Epithelial cell of prostate (primary cell): Measurements from ENCODE around the gene DOCK8.

Experiments
- DNase-seq: peaks from one replicate; pipeline ENCODE4 v3.0.0-alpha.2; 2011; ENCODE audit warnings: low read depth, low spot score
- H3K27ac ChIP-seq: fragments of 450-650 bp; 2 replicates; pipeline ENCODE4 v1.5.1; 2017; ENCODE audit warnings: mild to moderate bottlenecking

Gene DOCK8

DNA sequence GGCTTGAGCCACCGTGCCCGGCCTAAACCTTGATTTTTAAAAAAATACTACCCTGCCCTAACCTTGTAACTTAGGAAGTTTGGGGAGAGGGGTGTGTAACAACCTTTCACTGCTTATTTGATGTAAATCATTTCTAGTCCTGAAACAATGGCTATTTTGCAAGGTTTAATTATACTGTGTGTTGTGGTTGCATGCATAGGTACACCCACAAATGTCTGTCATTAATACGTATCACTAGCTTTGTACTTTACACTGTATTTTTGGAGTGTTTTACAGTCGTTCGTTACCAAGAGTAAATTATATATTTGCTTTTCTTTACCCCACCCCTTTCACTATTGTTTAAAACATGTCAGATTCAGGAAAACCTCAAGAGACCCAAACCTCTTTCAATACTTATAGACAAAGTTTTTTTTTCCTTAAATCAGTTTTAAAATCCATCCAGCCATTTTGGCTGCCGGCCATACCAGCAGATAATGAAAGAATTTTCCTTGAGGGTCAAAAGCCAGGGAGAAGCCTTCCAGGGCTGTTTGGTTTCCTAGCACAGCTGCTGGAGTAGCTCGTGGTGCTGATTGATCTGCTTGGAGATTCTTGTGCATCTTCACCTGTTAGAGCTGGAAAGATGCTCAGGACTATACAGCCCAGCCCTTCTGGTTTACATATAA lies 50.7 kb downstream of the DOCK8 start:
- DNase-seq, result no peak
- no peak overlapping the region for H3K27ac ChIP-seq

DNA sequence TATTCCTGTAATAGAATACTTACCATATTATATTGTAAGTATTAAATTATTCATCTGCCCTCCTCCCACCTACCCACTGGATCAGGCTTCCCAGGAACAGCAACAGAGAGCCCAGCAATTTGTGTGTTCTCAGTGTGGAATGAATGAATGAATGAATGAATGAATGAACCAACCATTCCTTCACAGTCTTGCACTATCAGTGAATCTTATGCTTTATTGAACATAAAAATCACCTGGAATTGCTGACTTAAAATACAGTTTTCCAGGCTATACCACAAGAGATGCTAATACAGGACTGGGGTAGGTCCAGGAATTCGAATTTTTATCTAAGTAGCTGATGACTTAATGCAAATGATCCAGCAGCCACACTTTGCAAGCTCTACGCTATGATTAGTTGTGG lies 51.6 kb downstream of the DOCK8 start:
- no peak overlapping the region for H3K27ac ChIP-seq
- no peak for DNase-seq

DNA sequence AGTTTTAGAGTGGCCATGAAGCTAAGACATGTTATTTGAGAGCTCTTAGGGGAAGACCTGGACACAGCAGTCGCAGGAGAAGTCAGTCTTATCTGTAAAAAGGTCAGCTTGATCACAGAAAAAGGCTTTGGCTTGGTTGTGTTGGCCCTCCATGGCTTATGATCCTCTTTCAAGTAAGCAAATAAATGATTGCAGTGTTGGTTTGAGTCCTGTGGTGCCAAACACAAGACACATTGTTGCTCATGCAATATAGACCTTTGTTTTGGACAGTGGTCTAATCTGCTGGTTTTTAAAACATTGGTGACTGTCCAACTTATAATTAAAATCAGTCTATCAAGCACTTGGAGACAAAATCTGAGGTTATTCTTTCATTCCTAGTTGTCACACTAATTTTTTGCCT lies 54.0 kb downstream of the DOCK8 start:
- DNase-seq, result no peak
- no peak overlapping the region for H3K27ac ChIP-seq

DNA sequence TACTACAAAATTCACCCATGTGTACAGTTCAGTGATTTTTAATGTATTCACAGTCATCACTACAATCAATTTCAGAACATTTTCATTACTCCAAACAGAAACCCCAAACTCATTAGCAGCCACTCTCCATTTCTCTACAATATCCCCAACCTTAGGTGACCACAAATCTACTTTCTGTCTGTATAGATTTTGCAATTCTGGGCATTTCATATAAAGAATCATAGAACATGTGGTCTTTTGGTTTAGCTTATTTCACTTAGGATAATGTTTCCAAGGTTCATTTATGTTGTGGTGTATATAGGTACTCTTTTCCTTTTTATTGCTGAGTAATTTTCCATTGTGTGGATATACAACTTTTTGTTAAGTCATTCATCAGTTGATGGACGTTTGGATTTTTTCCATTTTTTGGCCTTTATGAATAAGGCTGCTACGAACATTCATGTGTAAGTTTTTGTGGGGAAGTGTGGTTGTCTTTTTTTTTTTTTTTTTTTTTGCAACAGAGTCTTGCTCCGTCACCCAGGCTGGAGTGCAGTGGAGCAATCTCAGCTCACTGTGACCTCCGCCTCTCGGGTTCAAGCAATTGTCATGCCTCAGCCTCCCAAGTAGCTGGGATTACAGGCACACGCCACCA lies 54.5 kb downstream of the DOCK8 start:
- DNase-seq, result no peak
- no peak overlapping the region for H3K27ac ChIP-seq

DNA sequence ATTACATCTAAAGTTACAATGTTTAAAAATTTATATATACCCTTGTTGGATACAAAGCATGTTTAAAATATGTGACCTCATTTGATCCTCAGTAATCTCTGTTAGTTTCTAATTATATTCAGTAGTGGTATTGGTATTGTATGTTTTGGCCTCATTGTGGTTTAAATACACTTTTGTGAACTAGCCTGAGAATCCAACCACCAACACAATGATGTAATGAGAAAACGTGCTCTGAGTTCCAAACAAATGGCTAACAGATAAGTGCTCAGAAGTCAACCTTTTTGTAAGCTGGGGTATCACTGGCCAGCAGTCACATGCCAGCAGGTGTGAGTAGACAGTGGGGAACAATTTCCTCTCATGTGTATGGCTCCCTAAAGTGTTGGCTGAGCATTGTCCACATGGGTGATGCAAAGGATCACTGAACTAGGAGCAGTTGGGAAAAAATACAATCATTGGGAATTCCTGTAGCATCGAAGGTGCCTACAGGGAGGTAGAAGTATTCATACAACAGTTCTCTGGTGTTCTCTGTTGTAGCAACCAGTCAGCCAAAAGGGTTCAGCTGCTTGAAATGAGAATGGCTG lies 56.1 kb downstream of the DOCK8 start:
- DNase-seq, result no peak

DNA sequence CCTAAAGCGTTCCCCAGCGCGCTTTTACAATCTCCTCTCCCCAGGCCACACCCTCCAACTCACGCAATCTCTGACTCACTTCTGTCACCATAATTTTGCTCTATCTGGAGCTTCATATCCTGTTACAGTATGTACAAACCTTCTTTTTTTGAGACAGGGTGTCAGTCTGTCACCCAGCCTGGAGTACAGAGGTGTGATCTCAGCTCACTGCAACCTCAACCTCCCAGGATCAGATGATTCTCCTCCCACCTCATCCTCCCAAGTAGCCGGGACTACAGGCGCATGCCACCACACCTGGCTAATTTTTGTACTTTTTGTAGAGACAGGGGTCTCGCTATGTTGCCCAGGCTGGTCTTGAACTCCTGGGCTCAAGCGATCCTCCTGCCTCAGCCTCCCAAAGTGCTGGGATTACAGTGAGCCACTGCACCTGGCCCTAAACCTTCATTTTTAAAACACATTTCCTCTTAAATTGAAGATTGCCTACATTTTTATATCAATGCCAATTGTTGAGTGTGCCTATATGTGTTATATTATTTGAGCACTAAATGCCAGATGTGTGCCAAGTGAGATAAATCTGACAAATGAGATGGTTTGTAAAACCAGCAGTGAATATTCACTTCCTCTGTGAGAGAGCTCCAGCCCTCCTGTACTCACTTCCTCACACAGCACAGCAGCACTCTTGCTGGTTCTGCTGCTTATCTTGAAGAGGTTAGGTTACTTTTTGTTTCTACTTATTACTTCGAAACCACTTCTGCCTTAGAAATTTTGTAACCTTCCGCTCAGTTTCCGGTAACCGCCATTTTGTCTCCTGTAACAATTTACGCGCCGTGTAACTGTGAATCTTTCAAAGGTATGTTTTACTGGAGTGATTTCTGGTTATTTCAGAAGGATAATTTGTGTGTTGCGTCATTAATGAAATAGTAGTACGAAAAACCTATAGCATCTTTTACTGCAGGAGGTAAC lies 57.9 kb downstream of the DOCK8 start:
- no peak for DNase-seq
- no peak overlapping the region for H3K27ac ChIP-seq

More for the DNA sequence above, 56.1 kb downstream of the DOCK8 start:
- no peak overlapping the region for H3K27ac ChIP-seq

DNA sequence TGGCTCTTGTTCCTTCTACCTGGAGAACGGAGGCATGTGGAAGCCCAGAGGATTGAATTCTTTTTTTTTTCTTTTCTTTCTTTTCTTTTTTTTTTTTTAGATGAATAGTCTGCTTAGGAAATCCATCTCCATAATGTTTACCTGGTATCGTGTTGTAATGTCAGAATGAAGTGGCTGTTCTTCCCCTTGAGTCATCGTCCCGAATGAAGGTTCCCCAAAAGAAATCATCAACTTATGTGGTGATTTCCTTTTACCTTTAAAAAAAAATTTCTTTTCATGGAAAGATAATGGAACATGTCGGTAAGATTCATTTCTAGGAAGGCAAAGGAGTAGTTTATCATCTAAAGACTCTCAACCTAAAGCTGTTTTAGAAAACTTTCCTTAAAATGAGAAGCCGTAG lies 59.7 kb downstream of the DOCK8 start:
- no peak overlapping the region for H3K27ac ChIP-seq

DNA sequence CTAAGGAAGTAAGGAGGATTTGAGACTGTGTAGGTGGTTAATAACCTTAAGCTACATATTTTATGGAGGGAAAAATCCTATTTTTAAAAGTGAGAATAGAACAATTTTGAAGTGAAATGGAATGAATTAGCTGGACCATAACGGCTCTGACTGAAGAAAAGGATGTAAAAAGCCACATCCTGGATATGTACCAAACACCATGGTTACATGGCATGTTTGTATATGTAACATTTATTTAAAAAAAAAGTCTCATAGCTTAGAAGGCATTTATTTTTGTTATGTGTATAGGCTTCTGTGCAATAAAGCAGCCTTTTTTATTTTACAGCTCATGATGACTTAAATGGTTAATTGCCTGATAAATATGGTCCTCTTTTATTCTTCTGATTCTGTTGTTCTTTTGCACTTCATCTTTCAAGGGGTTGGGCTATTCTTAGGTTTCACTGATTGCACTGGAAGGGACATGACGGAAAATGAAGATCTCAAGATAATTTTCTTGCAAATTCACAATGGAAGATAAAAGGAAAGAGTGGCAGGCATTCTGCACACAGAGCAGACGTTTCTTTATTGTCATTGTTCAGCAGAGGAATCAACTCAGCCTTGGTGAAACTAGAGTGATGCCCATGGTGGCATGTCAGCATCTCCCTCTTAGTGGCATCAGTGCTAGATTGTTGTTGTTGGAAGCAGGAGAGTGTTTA lies 63.1 kb downstream of the DOCK8 start:
- no peak for DNase-seq
- no peak overlapping the region for H3K27ac ChIP-seq

More for the DNA sequence above, 59.7 kb downstream of the DOCK8 start:
- DNase-seq, result no peak

DNA sequence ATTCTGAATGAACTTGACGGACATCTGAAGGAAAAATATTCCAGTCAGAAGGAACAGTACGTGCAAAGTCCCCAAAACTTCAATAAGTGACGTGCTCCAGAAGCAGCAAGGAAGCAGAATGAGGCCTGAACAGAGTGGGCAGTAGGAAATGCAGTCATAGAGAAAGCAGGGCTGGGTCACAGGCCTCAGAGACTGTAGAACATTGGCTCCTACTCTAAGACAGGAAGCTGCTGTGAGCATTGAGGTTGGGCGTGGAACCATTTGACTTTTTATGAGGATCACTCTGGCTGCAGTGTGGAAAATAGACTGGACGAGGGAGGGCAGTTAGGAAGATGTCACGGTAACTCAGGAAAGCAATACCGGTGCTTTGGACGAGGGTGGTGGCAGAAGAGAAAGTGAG lies 64.0 kb downstream of the DOCK8 start:
- H3K27ac ChIP-seq, result no peak overlapping the region
- no peak for DNase-seq

DNA sequence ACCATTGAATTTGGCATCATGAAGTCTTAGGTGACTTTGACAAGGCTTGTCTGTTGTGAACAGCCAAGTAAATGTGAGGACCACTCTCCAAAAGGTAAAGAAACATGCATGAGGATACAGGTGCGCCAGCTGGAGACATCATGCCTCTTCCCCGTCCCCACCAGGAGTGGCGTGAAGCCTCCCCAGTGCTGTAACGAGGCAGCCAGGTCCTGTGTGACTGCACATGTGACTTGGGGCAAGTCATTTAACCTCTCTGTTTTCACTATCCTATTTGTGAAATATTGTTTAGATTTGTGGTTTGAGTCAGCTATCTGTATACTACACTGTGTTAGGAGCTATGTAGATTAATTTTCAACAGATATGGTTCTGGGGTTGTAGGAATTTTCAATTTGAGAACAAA lies 65.0 kb downstream of the DOCK8 start:
- no peak overlapping the region for H3K27ac ChIP-seq
- DNase-seq, result no peak

DNA sequence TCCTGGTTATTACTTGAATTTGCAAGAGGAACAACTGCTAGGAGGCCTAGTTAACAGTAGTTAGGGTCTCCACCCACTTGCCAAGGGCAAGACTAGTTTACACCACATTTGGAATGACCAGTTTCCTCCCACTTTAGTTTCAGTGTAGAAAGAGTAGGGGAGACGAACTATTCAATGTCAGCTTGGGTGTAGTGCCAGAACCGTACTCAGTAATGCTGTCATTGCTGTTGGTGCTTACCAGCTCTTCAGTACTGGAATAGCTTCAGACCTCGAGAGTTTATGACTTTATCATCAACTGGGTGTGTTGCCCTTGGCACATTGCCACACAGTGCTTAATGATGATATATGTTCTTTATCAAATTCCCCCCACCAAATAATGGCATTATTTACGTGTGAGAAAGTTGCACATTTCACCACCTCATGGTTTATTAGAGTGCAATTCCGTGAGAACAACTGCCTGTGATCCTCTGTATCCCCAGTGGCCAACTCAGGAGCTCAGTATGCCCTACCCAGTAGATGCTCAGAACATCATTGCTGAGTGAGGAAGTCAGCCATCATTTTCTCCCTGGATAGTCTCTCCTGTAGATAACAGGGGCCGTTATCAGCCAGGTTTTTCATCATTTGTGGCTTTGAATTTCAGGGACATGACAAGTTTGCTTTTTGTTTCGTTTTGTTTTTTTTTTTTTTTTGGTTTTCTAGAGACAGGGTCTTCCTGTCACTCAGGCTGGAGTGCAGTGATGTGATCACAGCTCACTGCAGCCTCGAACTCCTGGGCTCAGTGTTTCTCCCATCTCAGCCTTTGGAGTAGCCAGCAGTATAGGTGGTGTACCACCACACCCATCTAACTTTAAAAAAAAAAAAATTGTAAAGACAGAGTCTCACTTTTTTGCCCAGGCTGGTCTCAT lies 67.3 kb downstream of the DOCK8 start:
- DNase-seq, result no peak
- no peak overlapping the region for H3K27ac ChIP-seq

DNA sequence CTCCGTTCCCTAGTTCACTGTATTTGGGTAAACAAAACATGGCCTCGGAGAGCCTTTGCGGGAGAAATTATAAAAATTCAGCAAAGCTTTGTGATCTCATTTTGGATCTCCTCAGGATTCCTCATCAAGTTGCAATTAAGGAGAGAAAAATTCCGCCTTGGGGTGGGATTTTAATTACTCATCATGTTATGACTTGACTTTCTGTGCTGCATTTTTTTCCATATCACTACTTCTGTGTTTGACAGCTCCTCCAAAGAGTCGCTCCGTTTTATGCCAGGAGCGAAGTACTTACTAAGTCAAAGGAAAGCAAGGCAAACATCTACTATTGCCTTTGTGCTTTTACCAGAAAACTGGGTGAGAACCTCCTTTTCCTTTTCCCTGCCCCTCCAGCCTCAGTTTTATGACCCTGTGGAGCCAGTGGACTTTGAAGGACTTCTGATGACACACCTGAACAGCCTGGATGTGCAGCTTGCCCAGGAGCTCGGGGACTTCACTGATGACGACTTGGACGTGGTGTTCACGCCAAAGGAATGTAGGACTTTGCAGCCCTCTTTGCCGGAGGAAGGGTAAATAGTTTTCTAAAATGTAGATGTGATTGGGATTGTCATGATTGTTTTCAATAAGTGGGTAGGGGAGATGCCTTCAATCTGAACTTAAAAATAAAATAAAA lies 71.5 kb downstream of the DOCK8 start:
- no peak for DNase-seq
- no peak overlapping the region for H3K27ac ChIP-seq

DNA sequence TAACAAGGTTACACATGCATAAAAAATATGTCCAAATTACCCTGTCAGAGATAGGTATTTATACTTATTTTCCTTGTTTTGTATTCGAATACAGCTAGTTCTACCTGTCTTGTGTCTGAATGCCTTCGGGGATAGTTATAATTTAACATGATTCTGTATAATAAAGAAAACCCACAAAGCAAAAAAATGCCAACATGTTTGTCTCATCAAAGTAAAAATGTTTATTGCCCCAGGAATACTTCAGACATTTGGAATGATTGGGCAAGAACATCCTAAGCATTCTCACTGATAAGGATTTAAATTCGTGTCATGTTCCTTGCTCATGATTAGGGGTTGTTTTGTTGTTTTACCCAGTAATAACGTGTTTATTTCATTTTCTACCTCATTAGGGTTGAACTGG lies 74.5 kb downstream of the DOCK8 start:
- no peak overlapping the region for H3K27ac ChIP-seq
- DNase-seq, result no peak

DNA sequence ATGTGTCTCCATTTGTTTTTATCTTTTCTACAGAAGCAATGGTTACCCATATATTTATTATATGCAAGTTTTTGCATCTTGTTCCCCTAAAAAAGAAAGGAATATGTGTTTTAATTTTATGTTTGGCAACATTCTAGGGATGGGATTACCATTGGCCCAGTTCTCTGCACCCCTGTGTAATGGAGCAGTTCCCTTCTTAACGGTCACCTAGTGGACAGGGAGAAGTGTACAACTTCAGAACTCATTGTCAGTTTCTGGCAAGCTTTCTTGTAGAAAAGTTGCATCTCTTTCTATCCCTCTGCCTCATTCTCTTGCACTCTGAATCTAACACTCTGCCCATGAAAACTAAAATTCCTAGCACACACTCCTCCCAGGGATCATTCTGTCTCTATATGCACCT lies 78.2 kb downstream of the DOCK8 start:
- H3K27ac ChIP-seq, result no peak overlapping the region
- no peak for DNase-seq

DNA sequence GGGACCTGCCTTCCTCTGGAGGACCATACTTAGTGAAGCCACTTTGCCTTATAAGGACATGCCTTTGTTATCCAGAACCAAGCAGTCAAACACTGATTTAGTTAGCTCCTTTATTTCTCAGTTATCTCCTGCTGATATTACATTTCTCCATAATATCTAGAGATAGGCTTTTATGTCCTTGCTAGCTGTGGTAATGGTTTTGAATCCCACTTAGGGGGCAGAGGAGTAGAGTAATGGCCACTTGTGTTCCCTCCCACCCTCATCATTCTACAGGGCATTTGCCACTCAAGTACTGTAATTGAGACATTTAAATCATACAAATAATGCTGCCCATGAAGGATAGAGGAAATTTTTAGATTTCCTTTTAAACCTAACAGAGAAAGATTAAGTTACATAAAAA lies 80.9 kb downstream of the DOCK8 start:
- H3K27ac ChIP-seq, result no peak overlapping the region
- no peak for DNase-seq

DNA sequence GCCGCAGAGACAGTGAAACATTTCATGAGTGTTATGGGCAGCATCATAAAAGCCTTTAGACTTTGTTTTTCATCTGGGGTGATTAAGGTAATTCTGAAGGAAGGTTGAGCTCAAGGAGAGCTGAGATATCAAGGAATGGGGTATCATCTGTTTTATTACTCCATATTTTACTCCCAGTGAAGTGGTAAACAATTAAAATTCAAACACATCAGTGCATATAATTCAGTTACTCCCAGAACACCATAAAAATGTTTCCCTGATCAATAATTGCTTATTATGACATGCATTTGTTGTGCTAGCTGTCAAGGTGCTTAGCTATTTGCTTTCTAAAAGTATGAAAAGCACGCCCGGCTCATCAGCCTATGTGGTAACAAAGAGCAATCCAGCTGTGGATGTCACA lies 81.7 kb downstream of the DOCK8 start:
- no peak overlapping the region for H3K27ac ChIP-seq
- DNase-seq, result no peak

DNA sequence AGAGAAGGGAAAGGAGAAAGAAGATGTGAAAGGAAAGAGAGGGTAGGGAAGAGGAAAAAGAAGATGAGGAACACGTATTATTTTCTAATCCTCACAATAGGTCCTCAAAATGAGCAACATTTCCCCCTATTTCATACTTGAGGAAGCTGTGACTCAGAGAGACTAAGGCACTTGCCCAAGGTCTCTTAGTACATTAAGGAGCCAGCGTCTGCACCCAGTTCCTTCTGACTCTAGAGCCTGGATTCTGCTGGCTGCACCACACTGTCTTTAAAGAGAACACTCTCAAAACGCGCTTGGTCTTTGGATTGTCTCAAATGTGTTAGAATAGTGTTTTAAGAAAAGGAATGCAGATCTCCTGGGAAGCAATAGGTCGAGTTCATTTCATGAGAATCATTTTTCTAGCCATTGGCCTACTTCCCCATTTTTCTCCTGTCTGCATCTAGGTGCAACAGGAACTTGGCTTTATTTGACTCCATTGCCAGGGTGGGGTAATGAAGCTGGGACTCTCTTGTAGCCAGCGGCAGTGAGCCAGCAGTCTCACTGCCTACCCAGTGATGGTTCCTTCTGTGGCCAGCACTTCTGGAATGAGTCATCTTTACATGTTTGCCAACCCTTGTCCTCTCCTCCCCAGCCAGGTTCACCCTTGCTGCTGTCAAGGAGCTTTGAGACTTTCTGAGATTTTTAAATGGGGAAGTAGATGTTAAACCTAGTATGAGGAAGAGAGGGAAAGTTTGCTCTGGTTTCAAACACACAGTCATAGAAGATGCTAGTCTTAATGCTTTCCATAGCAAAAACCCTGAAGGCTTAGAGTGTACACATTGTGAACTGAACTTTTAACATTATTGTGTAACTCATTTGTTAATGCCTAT lies 82.7 kb downstream of the DOCK8 start:
- peak; percentile 48 for DNase-seq
- peak overlapping the region; percentile 18 for H3K27ac ChIP-seq

DNA sequence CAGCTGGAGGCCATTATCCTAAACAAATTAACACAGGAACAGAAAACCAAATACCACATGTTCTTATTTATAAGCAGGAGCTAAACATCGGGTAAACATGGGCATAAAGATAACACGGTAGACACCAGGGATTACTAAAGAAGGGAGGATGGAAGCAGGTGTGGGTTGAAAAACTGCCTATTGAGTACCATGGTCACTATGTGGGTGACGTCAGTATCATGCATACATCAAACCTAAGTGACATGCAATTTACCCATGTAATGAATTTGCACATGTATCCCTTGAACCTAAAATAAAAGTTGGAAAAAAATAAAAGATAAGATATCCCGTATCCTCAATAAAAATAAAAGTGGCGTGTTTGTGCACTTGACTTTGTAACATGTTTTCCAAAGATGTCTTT lies 88.8 kb downstream of the DOCK8 start:
- no peak overlapping the region for H3K27ac ChIP-seq
- no peak for DNase-seq
